D341Med (cell line): Measurements from ENCODE around the gene RASL12.
"Not testable (repeated sequence)": the region's sequence is repeated elsewhere in the genome, so short reads cannot be mapped to it uniquely, and the experiment has no call there.

Experiments used
- DNase-seq: peaks from one replicate; pipeline ENCODE4 v3.0.0; 2012; ENCODE audit warnings: low spot score

Gene RASL12

GRCh38 chr15:65055201-65055870, 12.5 kb downstream of the RASL12 start:
- DNase-seq: no peak

GRCh38 chr15:65054333-65055200, 13.2 kb downstream of the RASL12 start:
- peak; percentile 89 for DNase-seq

- no peak for DNase-seq
Observed at GRCh38 chr15:65052956-65053355, 14.8 kb downstream of the RASL12 start.

GRCh38 chr15:65051266-65051665, 16.5 kb downstream of the RASL12 start:
- DNase-seq: no peak

GRCh38 chr15:65050270-65050669, 17.5 kb downstream of the RASL12 start:
- no peak for DNase-seq

- peak; percentile 96 for DNase-seq
Observed at GRCh38 chr15:65049418-65049840, 18.4 kb downstream of the RASL12 start.

- no peak for DNase-seq
Observed at GRCh38 chr15:65048241-65048640, 19.6 kb downstream of the RASL12 start.

GRCh38 chr15:65044724-65045481, 22.9 kb downstream of the RASL12 start, which contains the start of gene SLC51B:
SLC51B (plus strand) TSS chr15:65045387; CDS start chr15:65050005, 4,618 bp downstream.
- DNase-seq: no peak

GRCh38 chr15:65044218-65044617, 23.6 kb downstream of the RASL12 start:
- DNase-seq: not testable (repeated sequence)

GRCh38 chr15:65042776-65043327, 24.9 kb downstream of the RASL12 start:
- DNase-seq: no peak

- DNase-seq: no peak
Observed at GRCh38 chr15:65041787-65042186, 26.0 kb downstream of the RASL12 start.

- no peak for DNase-seq
Observed at GRCh38 chr15:65040461-65040860, 27.3 kb downstream of the RASL12 start.

GRCh38 chr15:65038836-65039235, 29.0 kb downstream of the RASL12 start:
- DNase-seq: no peak

GRCh38 chr15:65038428-65038827, 29.4 kb downstream of the RASL12 start:
- no peak for DNase-seq

- no peak for DNase-seq
Observed at GRCh38 chr15:65037309-65037708, 30.5 kb downstream of the RASL12 start.

GRCh38 chr15:65034719-65035118, 33.1 kb downstream of the RASL12 start:
- no peak for DNase-seq

- peak; percentile 63 for DNase-seq
Observed at GRCh38 chr15:65033659-65034269, 34.0 kb downstream of the RASL12 start.

GRCh38 chr15:65032801-65033537, 34.8 kb downstream of the RASL12 start:
- DNase-seq: peak; percentile 61

GRCh38 chr15:65029736-65030208, 38.0 kb downstream of the RASL12 start:
- DNase-seq: no peak

- peak; percentile 100 for DNase-seq
Observed at GRCh38 chr15:65028921-65029735, 38.7 kb downstream of the RASL12 start, which contains the start of gene MTFMT. MTFMT (minus strand) TSS chr15:65029639; CDS start chr15:65029613, 26 bp downstream.
